Measurements from ENCODE around the gene DHX57.
"Not testable (repeated sequence)": the region's sequence is repeated elsewhere in the genome, so short reads cannot be mapped to it uniquely, and the experiment has no call there.

DHX57 gene

GRCh38 chr2:38871432-38871831 lies 4.3 kb downstream of the DHX57 start:
- DNase-seq (ENCODE audit: low read depth) = no peak

DNA sequence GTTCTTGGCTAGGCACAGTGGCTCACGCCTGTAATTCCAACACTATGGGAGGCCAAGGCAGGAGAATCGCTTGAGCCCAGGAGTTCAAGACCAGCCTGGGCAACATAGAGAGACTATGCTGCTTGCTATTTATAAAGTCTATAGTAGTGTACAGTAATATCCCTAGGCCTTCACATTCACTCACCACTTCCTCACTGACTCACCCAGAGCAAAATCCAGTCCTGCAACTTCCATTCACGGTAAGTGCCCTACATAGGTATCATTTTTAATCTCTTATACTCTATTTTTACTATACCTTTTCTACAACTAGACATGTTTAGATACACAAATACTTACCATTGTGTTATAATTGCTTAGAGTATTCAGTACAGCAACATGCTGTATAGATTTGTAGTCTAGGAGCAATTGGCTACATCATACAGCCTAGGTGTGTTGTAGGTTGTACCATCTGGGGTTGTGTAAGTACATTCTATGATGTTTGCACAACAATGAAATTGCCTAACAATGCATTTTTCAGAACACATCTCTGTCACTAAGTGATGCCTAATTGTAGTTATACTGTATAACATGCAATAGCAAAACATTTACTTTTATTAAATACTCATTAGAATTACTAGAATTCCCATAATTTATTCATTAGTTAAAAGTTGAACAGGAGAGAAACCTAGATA lies 8.8 kb downstream of the DHX57 start:
- DNase-seq (ENCODE audit: low read depth) = no peak

GRCh38 chr2:38863061-38863695 lies 12.6 kb downstream of the DHX57 start:
- DNase-seq (ENCODE audit: low read depth) = no peak

GRCh38 chr2:38862476-38862875 lies 13.3 kb downstream of the DHX57 start:
- DNase-seq (ENCODE audit: low read depth) = no peak

DNA sequence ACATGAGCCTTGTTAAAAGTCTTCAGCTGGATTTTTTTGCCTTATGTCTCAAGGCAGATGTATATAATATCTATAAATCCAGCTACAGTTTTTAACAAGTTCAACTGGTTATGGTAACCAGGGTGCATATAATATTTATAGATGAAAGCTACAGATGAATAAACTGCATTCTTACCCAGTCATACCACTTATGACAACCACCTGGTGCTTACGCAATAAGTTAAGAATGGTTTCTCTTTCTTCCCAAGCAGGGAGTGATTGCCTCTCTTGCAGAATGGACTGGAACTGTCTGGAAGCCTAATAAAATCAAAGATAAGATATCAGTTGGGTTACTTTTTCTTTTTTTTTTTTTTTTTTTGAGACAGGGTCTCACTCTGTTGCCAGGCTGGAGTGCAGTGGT lies 19.6 kb downstream of the DHX57 start:
- DNase-seq (ENCODE audit: low read depth) = no peak

GRCh38 chr2:38850045-38850444 lies 25.7 kb downstream of the DHX57 start:
- DNase-seq (ENCODE audit: low read depth) = no peak

GRCh38 chr2:38836791-38837190 lies 38.9 kb downstream of the DHX57 start:
- no peak for DNase-seq (ENCODE audit: low read depth)

- no peak for DNase-seq (ENCODE audit: low read depth)
These were observed 39.7 kb downstream of the DHX57 start for GRCh38 chr2:38835990-38836389.

DNA sequence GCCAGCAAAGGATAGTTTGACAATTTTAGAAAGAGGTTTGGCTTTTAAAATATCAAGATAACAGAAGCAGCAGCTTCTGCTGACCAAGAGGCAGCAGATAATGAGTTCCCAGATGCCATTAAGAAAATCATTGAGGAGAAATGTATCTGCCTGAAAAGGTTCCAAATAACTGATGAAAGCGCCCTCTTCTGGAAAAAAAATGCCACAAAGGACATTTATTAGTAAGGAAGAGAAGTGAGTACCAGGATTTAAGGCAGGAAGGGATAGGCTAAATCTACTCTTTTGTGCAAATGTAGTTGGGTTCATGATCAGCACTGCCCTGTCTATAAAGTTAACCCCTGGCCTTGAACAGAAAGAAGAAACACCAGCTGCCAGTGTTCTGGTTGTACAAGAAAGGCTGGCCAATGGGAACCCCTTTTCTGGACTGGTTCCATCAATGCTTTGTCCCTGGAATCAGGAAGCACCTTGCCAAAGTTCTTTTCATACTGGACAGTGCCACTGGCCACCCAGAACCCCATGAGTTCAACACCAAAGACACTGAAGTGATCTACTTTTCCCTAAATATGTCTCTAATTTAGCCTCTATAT lies 40.6 kb downstream of the DHX57 start:
- no peak for DNase-seq (ENCODE audit: low read depth)

GRCh38 chr2:38830526-38831159 lies 45.1 kb downstream of the DHX57 start:
- no peak for DNase-seq (ENCODE audit: low read depth)

DNA sequence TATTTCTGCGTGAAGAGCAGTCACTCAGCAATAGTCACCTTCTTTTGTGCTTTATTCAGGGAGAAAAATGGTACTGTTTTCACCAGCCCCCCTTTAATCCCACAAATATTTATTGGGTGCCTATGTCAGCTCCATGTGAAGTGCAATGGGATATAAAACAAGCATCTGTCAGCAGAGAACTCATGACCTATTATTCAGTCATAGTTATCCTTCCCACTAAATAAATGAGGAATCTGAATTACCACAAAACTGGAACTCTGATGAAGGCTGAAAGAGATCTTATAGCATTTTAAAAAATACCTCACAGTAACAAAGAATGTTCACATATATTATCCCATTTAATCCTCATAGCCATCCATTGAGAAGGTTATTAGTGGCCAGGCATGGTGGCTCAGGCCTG lies 45.8 kb downstream of the DHX57 start:
- no peak for DNase-seq (ENCODE audit: low read depth)

DNA sequence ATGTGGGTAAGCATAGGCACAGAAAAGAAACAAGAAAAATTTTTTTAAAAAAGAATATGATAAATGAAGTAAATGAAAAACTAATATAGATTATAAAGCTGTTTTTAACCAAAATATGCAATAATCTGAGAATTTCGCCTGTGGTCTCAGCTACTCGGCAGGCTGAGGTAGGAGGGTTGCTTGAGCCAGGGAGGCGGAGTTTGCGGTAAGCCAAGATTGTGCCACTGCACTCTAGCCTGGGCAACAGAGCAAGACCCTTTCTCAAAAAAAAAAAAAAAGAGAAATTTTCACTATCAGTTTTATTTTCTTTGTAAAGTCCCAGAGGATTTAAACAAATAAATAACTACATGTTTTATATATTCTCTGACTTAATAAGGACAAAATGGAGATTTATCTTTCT lies 47.3 kb downstream of the DHX57 start:
- no peak for DNase-seq (ENCODE audit: low read depth)

DNA sequence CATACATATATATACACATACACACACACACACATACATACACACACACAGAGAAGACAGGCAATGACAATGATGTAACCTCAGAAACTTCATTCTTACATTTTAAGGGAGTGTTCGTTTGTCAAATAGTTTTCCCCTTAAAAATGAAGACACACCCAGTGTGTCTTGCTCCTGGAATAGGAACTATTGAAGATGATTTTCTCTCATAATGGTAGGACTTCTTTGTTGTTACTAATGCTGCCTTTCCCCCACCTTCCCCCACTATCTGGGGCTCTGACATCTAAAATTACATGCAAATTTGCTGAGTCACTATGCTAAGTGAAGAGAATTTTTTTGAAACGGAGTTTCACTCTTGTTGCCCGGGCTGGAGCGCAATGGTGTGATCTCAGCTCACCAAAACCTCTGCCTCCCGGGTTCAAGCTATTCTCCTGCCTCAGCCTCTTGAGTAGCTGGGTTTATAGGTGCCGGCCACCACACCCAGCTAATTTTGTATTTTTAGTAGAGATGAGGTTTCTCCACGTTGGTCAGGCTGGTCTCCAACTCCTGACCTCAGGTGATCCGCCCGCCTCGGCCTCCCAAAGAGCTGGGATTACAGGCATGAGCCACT lies 48.1 kb downstream of the DHX57 start:
- not testable (repeated sequence) for DNase-seq (ENCODE audit: low read depth)

GRCh38 chr2:38825956-38826355 lies 49.8 kb downstream of the DHX57 start:
- no peak for DNase-seq (ENCODE audit: low read depth)

DNA sequence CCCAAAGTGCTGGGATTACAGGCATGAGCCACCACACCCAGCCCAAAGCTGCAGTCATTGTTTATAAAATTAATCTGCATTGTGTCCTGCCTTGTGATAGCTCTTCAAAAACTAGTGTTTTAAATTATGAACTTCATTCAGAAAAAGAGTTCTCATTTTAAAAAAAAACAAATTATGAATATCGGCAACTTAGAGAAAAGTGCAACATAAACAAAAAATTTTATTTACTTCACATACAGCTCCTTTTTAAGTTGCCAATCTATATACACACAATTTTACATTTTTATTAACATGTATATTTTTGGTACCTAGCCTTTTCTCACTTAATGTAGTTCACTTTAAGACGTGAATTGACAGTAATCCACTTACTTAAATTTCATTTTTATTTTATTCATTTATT lies 50.8 kb downstream of the DHX57 start:
- DNase-seq (ENCODE audit: low read depth) = no peak

DNA sequence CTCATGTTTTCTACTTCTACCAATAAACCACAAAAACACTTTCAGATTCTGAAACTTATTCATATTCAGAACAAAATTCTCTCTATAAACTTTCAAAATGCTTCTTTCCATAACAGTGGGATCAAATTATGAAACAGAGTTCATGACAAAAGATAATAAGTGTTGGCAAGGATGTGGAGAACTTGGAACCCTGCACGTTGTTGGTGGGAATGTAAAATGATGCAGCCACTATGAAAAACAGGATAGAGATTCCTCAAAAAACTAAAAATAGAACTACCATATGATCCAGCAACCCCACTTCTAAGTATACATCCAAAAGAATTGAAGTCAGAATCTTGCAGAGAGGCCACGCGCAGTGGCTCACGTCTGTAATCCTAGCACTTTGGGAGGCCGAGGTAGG lies 52.3 kb downstream of the DHX57 start:
- DNase-seq (ENCODE audit: low read depth) = no peak

- DNase-seq (ENCODE audit: low read depth) = no peak
These were observed 57.2 kb downstream of the DHX57 start for GRCh38 chr2:38818565-38818964.

DNA sequence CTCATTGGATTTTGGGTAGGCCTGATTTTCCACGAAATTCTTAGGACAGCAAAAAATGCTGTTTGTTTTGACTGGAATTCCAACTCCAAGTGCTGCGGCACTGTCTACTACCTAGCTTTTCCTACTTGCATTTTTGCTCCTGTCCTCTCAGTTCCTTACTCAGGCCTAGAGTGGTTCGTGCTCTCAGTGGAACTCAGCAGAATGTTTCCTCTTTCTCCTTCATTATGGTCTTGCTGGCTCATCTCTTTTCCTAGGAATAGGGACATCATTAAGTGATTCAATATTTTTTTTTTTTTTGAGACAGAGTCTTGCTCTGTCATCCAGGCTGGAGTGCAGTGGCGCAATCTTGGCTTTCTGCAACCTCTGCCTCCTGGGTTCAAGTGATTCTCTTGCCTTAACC lies 59.8 kb downstream of the DHX57 start:
- DNase-seq (ENCODE audit: low read depth) = no peak

GRCh38 chr2:38810488-38810887 lies 65.2 kb downstream of the DHX57 start:
- no peak for DNase-seq (ENCODE audit: low read depth)

DNA sequence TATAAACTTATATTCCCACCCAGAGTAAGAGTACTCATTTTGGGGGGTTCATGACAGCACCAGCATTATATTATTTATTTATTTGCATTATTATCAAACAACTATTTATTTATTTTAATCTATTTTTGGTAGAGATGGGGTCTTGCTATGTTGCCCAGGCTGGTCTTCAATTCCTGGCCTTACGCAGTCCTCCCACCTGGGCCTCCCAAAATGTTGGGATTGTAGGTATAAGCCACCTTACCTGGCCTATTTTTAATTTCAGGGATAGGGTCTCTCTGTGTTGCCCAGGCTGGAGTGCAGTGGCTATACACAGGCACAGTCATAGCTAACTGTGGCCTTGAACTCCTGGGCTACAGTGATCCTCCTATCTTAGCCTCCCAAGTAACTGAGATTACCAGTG lies 67.1 kb downstream of the DHX57 start:
- no peak for DNase-seq (ENCODE audit: low read depth)

DNA sequence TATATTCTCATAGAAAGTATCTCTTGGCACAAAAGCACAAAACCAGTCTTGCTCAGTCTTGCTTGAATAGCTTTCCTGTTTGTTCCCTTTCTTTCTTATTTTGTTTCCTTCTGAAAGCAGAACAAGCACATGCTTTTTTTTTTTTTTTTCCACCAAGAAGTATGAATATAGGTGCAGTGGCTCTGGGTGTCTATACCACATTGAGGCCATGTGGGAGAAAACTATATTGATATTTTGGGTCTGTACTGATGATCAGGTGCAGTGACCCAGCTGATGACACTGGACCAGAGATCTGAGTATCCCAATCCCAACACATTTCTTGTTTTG lies 69.0 kb downstream of the DHX57 start:
- no peak for DNase-seq (ENCODE audit: low read depth)

DNA sequence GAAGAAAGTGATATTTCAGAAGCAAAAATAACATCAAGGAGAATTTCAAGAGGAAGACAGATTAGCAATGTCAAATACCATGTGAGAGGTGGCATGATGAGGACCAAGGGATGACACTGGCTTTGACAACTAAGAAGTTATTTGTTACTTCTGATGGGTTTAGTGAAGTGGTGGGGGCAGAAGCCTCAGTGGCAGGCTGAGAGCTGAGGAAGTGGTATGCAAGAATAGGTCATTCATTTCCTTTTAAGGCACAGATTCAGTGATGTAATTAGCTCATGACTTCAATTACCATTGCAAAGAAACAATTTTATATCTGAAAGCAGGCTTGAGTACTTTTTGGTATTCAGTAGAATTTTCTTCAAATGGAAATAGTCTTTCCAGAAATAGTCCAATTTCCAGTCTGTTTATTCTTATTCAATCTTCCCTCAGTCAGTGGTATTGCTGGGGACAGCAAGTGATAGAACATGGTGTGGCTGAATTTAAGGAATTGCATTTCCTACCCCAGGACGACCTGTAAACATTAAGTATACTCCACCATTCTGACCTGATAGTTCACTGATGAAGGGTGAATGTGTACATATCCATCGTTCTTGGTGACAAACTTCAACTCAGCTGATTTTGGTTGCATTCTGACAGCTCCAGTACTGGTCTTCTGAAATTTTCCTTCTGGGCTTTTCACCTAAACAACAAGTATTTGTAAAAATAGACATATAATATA lies 69.6 kb downstream of the DHX57 start:
- no peak for DNase-seq (ENCODE audit: low read depth)

Data from stimulated activated CD8-positive, alpha-beta memory T cell treated with anti-CD3 and anti-CD28 coated beads, Interleukin-4, amount 100 ng/mL, for 24 hours (primary cell).